B cell (primary cell): Measurements from ENCODE around the gene ADGRE2.

Source experiments
- EZH2 ChIP-seq: IDR thresholded peaks from 2 replicates; pipeline ENCODE4 v1.6.1; 2012; ENCODE audit warnings: borderline replicate concordance, low read depth, mild to moderate bottlenecking, moderate library complexity, low read length; ENCODE audit not compliant: insufficient read depth, poor library complexity, severe bottlenecking
- TF ChIP-seq, protein P1 (sequence below): fragments of 200-600 bp; IDR thresholded peaks from one replicate; pipeline ENCODE4 v1.8.0; 2022; ENCODE audit warnings: antibody characterized with exemption, mild to moderate bottlenecking

DNA sequence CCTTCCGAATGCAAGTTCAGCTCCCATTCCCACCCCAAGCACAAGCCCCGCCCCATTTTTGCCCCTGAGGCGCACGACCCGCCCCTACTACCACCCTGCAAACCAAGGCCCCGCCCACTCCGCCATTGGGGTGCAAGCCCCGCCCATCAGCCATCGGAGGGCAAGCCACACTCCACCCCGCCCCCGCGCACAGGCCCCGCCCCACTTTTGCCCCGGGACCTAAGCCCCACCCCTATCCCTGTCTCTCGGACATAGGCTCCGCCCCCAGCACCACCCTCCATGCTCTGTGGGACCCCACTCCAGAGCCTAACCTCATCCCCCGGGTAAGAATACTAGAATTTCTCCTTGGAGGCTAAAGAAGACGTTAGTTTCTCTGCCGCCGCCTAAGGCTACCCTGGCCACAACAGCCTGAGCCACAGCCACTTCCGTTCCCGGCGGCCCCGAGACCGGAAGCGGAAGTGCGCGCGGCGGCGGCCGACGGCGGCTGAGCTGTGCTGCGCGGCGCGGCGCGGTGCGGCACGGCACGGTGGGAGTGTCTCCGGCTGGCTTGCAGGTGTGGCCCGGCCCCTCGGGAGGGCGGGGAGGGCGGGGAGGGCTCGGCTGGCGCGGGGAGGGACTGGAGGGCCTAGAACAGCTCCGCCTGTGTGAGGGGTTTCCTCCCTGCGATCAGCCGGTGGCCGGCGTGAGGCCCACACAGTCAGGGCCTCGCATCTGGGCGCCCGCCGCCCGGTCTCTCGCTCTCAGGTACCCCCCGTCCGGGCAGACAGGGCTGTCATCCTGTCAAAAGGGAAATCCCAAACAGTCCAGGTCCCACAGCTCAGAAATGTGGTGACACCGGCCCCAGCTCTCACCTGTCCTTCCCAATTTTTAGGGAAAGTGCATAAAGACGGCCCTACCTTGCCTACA, 88.5 kb downstream of the ADGRE2 start, which contains the start of gene ZNF333:
- no peak for TF ChIP-seq EZH2
- TF ChIP-seq, protein P1, sequence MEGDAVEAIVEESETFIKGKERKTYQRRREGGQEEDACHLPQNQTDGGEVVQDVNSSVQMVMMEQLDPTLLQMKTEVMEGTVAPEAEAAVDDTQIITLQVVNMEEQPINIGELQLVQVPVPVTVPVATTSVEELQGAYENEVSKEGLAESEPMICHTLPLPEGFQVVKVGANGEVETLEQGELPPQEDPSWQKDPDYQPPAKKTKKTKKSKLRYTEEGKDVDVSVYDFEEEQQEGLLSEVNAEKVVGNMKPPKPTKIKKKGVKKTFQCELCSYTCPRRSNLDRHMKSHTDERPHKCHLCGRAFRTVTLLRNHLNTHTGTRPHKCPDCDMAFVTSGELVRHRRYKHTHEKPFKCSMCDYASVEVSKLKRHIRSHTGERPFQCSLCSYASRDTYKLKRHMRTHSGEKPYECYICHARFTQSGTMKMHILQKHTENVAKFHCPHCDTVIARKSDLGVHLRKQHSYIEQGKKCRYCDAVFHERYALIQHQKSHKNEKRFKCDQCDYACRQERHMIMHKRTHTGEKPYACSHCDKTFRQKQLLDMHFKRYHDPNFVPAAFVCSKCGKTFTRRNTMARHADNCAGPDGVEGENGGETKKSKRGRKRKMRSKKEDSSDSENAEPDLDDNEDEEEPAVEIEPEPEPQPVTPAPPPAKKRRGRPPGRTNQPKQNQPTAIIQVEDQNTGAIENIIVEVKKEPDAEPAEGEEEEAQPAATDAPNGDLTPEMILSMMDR = no peak
